K562 (cell line): ENCODE data around the gene PITPNM3. TPM values are rescaled to one million over a fixed set of nuclear protein-coding genes. Genes with fewer than 3 reads are reported as not detected.

Experiments
- ATAC-seq: fragments of 200-7000 bp; cut with Tn5 transposase; 3 replicates; pipeline ENCODE4 v1.9.1; 2020; ENCODE audit warnings: moderate library complexity
- BruUV-seq: library from RNA; stranded (reverse); fragments of 400-500 nt; replicated peaks from 2 replicates; lab custom pipeline; 2021; lab: Mats Ljungman, UMichigan
- CTCF ChIA-PET: fragments of 300-600 bp; formaldehyde crosslinking; extraction: SDS; loops from one replicate; lab custom pipeline; 2021; ENCODE audit warnings: low intra/inter-chr PET ratio; lab: Yijun Ruan, JAX
- POLR2A ChIA-PET: fragments of 300-600, 350-650 bp; sonication (Branson Sonifier 250); formaldehyde crosslinking; extraction: SDS; loops from one replicate; lab custom pipeline; 2021; ENCODE audit warnings: antibody characterized with exemption, inconsistent platforms; lab: Yijun Ruan, JAX
- DNase-seq, 4 experiments: peaks; one replicate each; pipeline versions ENCODE4 v3.0.0 to v3.0.0-alpha.2; 2011 to 2018; ENCODE audit warnings: low spot score in 3 of 4, mixed read lengths in 3 of 4; ENCODE audit errors: extremely low read depth in 1 of 4
- FAIRE-seq: peaks from 2 replicates; lab custom pipeline; 2011; peaks lifted over from hg19 to GRCh38; lab: Jason Lieb, UNC
- H2AFZ ChIP-seq: 2 replicates; pipeline ENCODE4 v1.6.0; 2011; ENCODE audit warnings: low read depth, low read length, control low read depth, inconsistent platforms
- H3K27ac ChIP-seq: fragments of 200-600 bp; 3 replicates; pipeline ENCODE4 v1.8.0; 2011; ENCODE audit warnings: low read depth, mild to moderate bottlenecking, control low read depth, inconsistent platforms, low read length, moderate library complexity, mixed read lengths; ENCODE audit errors: extremely low read depth
- H3K27me3 ChIP-seq, 2 experiments: fragments of 300-600 bp in 1 of 2; 2 replicates in 1 of 2; 3 replicates in 1 of 2; pipeline versions ENCODE4 v1.6.0 to v1.8.0; 2011; ENCODE audit warnings: inconsistent platforms in 2 of 2, low read length in 2 of 2, mild to moderate bottlenecking in 1 of 2, mixed read lengths in 1 of 2, moderate library complexity in 1 of 2; ENCODE audit not compliant: control insufficient read depth in 2 of 2, insufficient read depth in 2 of 2
- H3K36me3 ChIP-seq: fragments of 300-600 bp; 3 replicates; pipeline ENCODE4 v1.8.0; 2011; ENCODE audit warnings: mild to moderate bottlenecking, low read length, inconsistent platforms; ENCODE audit not compliant: control insufficient read depth, insufficient read depth
- H3K4me1 ChIP-seq, 2 experiments: fragments of 200-600 bp in 1 of 2; replicated peaks in 1 of 2; 2 replicates in 1 of 2; 3 replicates in 1 of 2; pipeline versions ENCODE4 v1.5.1 to v1.8.0; 2011; ENCODE audit warnings: inconsistent platforms in 2 of 2, low read length in 2 of 2, mild to moderate bottlenecking in 1 of 2, mixed read lengths in 1 of 2, moderate library complexity in 1 of 2; ENCODE audit not compliant: control insufficient read depth in 2 of 2, insufficient read depth in 2 of 2
- H3K4me2 ChIP-seq: 2 replicates; pipeline ENCODE4 v1.6.1; 2011; ENCODE audit warnings: low read length, control low read depth, inconsistent platforms, mixed read lengths; ENCODE audit not compliant: insufficient read depth
- H3K4me3 ChIP-seq: fragments of 200-600 bp; sonication (generic), shearing (Covaris generic); 2 replicates; pipeline ENCODE4 v1.5.1; 2016; ENCODE audit warnings: control low read depth, inconsistent platforms
- H3K79me2 ChIP-seq: fragments of 200-600 bp; 3 replicates; pipeline ENCODE4 v1.8.0; 2011; ENCODE audit warnings: low read length, inconsistent platforms; ENCODE audit not compliant: control insufficient read depth, insufficient read depth
- H3K9ac ChIP-seq, 2 experiments: 2 replicates each; pipeline versions ENCODE4 v1.6.0 to v1.6.1; 2011; ENCODE audit warnings: low read depth in 2 of 2, low read length in 2 of 2, control low read depth in 1 of 2, inconsistent platforms in 1 of 2, mild to moderate bottlenecking in 1 of 2, mixed read lengths in 1 of 2; ENCODE audit not compliant: insufficient read depth in 1 of 2
- H3K9me1 ChIP-seq: one replicate; pipeline ENCODE4 v1.6.0; 2011; ENCODE audit warnings: inconsistent platforms, mild to moderate bottlenecking, low read length, moderate library complexity; ENCODE audit not compliant: control insufficient read depth, insufficient read depth
- H3K9me3 ChIP-seq: replicated peaks from 2 replicates; pipeline ENCODE4 v1.5.1; 2011; ENCODE audit warnings: low read depth, low read length, inconsistent platforms; ENCODE audit not compliant: control insufficient read depth, insufficient read depth
- H4K20me1 ChIP-seq: replicated peaks from 2 replicates; pipeline ENCODE4 v1.6.1; 2011; ENCODE audit warnings: low read length, inconsistent platforms, mixed read lengths; ENCODE audit not compliant: control insufficient read depth, insufficient read depth
- BRF2 ChIP-seq: IDR thresholded peaks from 3 replicates; pipeline ENCODE4 v1.6.1; 2011; ENCODE audit warnings: borderline replicate concordance, mild to moderate bottlenecking; ENCODE audit not compliant: insufficient read length, insufficient read depth
- DLX4 ChIP-seq: fragments of 250-450 bp; sonication (Bioruptor Pico); IDR thresholded peaks from 2 replicates; pipeline ENCODE4 v1.6.1; 2021; ENCODE audit warnings: mild to moderate bottlenecking
- ETV1 ChIP-seq: fragments of 450-650 bp; conservative IDR thresholded peaks from 2 replicates; pipeline ENCODE4 v1.6.1; 2016; ENCODE audit warnings: missing genetic modification characterization, control low read depth, low read depth, missing compliant biosample characterization
- SMARCA4 ChIP-seq: fragments of 450-650 bp; IDR thresholded peaks from 2 replicates; pipeline ENCODE4 v1.6.1; 2016
- TARDBP ChIP-seq: fragments of 450-650 bp; IDR thresholded peaks from 2 replicates; pipeline ENCODE4 v1.6.1; 2016
- ZNF316 ChIP-seq: fragments of 450-650 bp; IDR thresholded peaks from 2 replicates; pipeline ENCODE4 v1.6.1; 2016
- ZNF324 ChIP-seq: fragments of 250-450 bp; sonication (Bioruptor Pico); IDR thresholded peaks from 2 replicates; pipeline ENCODE4 v1.4.0; 2020; ENCODE audit warnings: mild to moderate bottlenecking
- WGBS: fragments of 100-300 bp; shearing (Covaris generic); methylation state at CpG from one replicate; pipeline ENCODE4 v1.1.6; 2016; ENCODE audit warnings: low coverage, mixed read lengths; ENCODE audit not compliant: insufficient coverage; ENCODE audit errors: missing lambda C conversion rate; 5-methylcytosine and 5-hydroxymethylcytosine counted together
- in situ Hi-C: fragments of 300-500 bp; cut with MboI; formaldehyde crosslinking; loops from 4 replicates; pipeline ENCODE4 v1.15.0; 2018; ENCODE audit warnings: inconsistent platforms, mixed read lengths
- intact Hi-C: fragments of 100-400 bp; cut with micrococcal nuclease; formaldehyde crosslinking; loops from 2 replicates; pipeline ENCODE4 v1.14.2; 2022
- polyA plus RNA-seq, 8 experiments: library from polyadenylated mRNA; depleted of rRNA in 4 of 8; stranded (reverse) in 5 of 8; unstranded in 3 of 8; fragments of >200 nt; fragmentation: Nextera tagmentation in 2 of 8; fragmentation: Illumina TruSeq in 1 of 8; extraction: Ambion mirVana in 2 of 8; extraction: Trizol in 1 of 8; gene quantifications; 2 replicates each; pipeline versions ENCODE4 v1.2.1 to v1.2.3, GENCODE V29; 2011 to 2014; ENCODE audit warnings: inconsistent platforms in 1 of 8, missing spikeins in 1 of 8
- total RNA-seq, 7 experiments: library from RNA; depleted of rRNA in 6 of 7; stranded (reverse); fragments of >200 nt in 6 of 7; fragmentation: Illumina TruSeq in 2 of 7; extraction: Trizol in 2 of 7; gene quantifications; 2 replicates each; pipeline versions ENCODE4 v1.2.1 to v1.2.3, GENCODE V29; 2011 to 2021; ENCODE audit warnings: low replicate concordance in 1 of 7
- TF ChIP-seq, protein P1 (sequence below): fragments of 450-650 bp; IDR thresholded peaks from one replicate; pipeline ENCODE4 v1.6.1; 2018; ENCODE audit warnings: mild to moderate bottlenecking, moderate library complexity; ENCODE audit not compliant: partially characterized antibody

PITPNM3 gene
- total and polyA plus RNA-seq, 9 of the 15 experiments (the other 6 are each of a cell fraction or from before 2014, with no cell fraction given): 0.14 to 0.38 (median 0.22) TPM; not detected in 2

DNA sequence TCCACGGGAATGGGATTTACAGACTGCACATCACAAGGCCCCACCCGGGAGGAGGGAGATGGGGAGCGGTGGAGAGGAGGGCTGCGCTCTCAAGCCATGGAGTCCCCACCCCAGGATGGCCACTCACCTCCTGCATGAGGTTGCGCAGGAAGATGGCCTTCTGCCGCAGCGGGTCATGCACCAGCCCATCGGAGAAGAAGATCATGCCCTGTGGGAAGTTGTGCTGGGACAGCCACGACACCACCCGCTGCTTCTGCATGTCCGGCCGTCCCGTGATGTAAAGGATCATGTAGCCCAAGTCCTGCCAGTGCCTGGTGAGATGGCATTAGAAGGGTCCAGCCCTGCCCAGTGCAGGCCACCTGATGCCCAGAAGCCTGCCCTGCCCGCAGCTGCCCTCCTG lies 95.1 kb downstream of the PITPNM3 start:
- no peak overlapping the region for H3K4me2 ChIP-seq
- H3K79me2 ChIP-seq: no peaks in the 10 kb centered on the region
- no peak overlapping the region for H3K27ac ChIP-seq
- no peak for DNase-seq
- no peak for FAIRE-seq
- H2AFZ ChIP-seq: no peak overlapping the region
- WGBS: 81% methylated on average over 7 of the region's 14 CpGs
- POLR2A ChIA-PET: no interaction called here
- no peaks in the 10 kb centered on the region for H3K9me1 ChIP-seq
- H4K20me1 ChIP-seq: no peaks in the 10 kb centered on the region
- no peak for TF ChIP-seq DLX4 (CRISPR knock-in tag)
- TF ChIP-seq SMARCA4: no peak
- TF ChIP-seq ETV1 (tag): no peak
- no peak for TF ChIP-seq ZNF316
- TF ChIP-seq TARDBP: no peak
- no peak for TF ChIP-seq ZNF324
- TF ChIP-seq, protein P1, sequence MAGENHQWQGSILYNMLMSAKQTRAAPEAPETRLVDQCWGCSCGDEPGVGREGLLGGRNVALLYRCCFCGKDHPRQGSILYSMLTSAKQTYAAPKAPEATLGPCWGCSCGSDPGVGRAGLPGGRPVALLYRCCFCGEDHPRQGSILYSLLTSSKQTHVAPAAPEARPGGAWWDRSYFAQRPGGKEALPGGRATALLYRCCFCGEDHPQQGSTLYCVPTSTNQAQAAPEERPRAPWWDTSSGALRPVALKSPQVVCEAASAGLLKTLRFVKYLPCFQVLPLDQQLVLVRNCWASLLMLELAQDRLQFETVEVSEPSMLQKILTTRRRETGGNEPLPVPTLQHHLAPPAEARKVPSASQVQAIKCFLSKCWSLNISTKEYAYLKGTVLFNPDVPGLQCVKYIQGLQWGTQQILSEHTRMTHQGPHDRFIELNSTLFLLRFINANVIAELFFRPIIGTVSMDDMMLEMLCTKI: no peak
- TF ChIP-seq BRF2: no peak
- H3K4me1 ChIP-seq: peaks cover 29 to 32% of the 10 kb centered on the region in 2 experiments
- intact Hi-C loops: no loop called here
- no TSS peak for BruUV-seq
- CTCF ChIA-PET: no interaction called here
- peaks cover 0 to 8% of the 10 kb centered on the region in 2 experiments; a peak in 2 of 5 replicates for H3K27me3 ChIP-seq
- no peak overlapping the region; a peak in 1 of 4 replicates for H3K9ac ChIP-seq
- in situ Hi-C loops: no loop called here
- no peaks in the 10 kb centered on the region for H3K9me3 ChIP-seq
- H3K4me3 ChIP-seq: no peak overlapping the region
- H3K36me3 ChIP-seq: no peaks in the 10 kb centered on the region
- ATAC-seq: no peak
